Lower leg skin (tissue), 3 donors: Measurements from ENCODE around the gene SIL1.

Experiments used
- POLR2A ChIP-seq, 2 donors: fragments of 450-650 bp; IDR thresholded peaks; one replicate each; pipeline ENCODE4 v1.6.1; 2016 to 2017; ENCODE audit warnings: antibody characterized with exemption in 2 of 2, mild to moderate bottlenecking in 1 of 2, moderate library complexity in 1 of 2
- TF ChIP-seq, protein P1 (sequence below), 3 donors: fragments of 450-650 bp; IDR thresholded peaks; one replicate each; pipeline ENCODE4 v1.5.1; 2016; ENCODE audit warnings: antibody characterized with exemption in 3 of 3, mild to moderate bottlenecking in 3 of 3, moderate library complexity in 2 of 3

- TF ChIP-seq, protein P1, sequence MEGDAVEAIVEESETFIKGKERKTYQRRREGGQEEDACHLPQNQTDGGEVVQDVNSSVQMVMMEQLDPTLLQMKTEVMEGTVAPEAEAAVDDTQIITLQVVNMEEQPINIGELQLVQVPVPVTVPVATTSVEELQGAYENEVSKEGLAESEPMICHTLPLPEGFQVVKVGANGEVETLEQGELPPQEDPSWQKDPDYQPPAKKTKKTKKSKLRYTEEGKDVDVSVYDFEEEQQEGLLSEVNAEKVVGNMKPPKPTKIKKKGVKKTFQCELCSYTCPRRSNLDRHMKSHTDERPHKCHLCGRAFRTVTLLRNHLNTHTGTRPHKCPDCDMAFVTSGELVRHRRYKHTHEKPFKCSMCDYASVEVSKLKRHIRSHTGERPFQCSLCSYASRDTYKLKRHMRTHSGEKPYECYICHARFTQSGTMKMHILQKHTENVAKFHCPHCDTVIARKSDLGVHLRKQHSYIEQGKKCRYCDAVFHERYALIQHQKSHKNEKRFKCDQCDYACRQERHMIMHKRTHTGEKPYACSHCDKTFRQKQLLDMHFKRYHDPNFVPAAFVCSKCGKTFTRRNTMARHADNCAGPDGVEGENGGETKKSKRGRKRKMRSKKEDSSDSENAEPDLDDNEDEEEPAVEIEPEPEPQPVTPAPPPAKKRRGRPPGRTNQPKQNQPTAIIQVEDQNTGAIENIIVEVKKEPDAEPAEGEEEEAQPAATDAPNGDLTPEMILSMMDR (IDR thresholded peaks at IDR 0.05), result no peak
- TF ChIP-seq POLR2A (IDR thresholded peaks at IDR 0.05), result no peak
These were observed 212.9 kb downstream of the SIL1 start for GRCh38 chr5:138985256-138985655.
